Memory B cell (primary cell): ENCODE results near the gene CPXCR1.
"Not testable (repeated sequence)": the region's sequence is repeated elsewhere in the genome, so short reads cannot be mapped to it uniquely, and the experiment has no call there.

Source experiments
- ATAC-seq: fragments of 150-1000 bp; cut with Tn5 transposase; 2 replicates; pipeline ENCODE4 v1.10.0; 2021; ENCODE audit warnings: low read depth, mild to moderate bottlenecking, moderate library complexity
- DNase-seq, 2 donors: peaks; one replicate each; pipeline ENCODE4 v3.0.0; 2022; ENCODE audit warnings: low spot score in 2 of 2
- H3K27ac Mint-ChIP-seq: one replicate; pipeline ENCODE4 v1.8.0; 2022; ENCODE audit warnings: mild to moderate bottlenecking, moderate library complexity, mixed read lengths
- H3K27me3 Mint-ChIP-seq: one replicate; pipeline ENCODE4 v1.8.0; 2022; ENCODE audit warnings: mixed read lengths
- H3K36me3 Mint-ChIP-seq: one replicate; pipeline ENCODE4 v1.8.0; 2022; ENCODE audit warnings: mild to moderate bottlenecking, mixed read lengths
- H3K4me1 Mint-ChIP-seq: one replicate; pipeline ENCODE4 v1.8.0; 2022; ENCODE audit warnings: mixed read lengths
- H3K4me3 Mint-ChIP-seq: one replicate; pipeline ENCODE4 v1.8.0; 2022; ENCODE audit warnings: mild to moderate bottlenecking, moderate library complexity, mixed read lengths
- H3K9me3 Mint-ChIP-seq: one replicate; pipeline ENCODE4 v1.8.0; 2022; ENCODE audit warnings: mixed read lengths

Gene CPXCR1

DNA sequence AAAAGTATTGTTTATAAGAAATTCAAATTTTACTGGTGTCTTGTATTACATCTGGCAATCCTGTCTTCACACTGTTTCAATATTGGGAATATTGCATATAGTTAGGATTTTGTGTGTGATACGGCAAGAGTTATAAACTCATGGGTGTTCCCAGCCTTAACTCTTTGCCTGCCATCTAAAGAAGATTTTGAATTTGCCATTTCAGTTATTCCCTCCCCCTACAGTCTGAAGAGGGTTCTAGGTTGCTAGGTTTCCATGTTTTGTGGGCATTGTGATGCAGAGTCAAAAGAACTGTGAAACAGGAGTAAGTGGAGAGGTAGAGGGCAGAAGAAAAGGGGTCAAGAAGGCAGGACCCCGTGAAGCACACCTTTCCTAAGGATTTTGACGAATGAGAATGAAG is at the start of gene CPXCR1:
TSS of gene CPXCR1 (plus strand) at position 301 of the 400 bp plus-strand sequence. CDS start 6,190 bp downstream, outside the sequence.
- no peaks in the 10 kb centered on the region for H3K4me1 Mint-ChIP-seq
- H3K4me3 Mint-ChIP-seq, result no peak within 1 kb of the TSS
- no peaks in the 10 kb centered on the region for H3K36me3 Mint-ChIP-seq
- no peak within 1 kb of the TSS for H3K27ac Mint-ChIP-seq
- DNase-seq, result no peak
- H3K27me3 Mint-ChIP-seq, result no peaks in the 10 kb centered on the region
- no peak for ATAC-seq
- H3K9me3 Mint-ChIP-seq, result no peaks in the 10 kb centered on the region

DNA sequence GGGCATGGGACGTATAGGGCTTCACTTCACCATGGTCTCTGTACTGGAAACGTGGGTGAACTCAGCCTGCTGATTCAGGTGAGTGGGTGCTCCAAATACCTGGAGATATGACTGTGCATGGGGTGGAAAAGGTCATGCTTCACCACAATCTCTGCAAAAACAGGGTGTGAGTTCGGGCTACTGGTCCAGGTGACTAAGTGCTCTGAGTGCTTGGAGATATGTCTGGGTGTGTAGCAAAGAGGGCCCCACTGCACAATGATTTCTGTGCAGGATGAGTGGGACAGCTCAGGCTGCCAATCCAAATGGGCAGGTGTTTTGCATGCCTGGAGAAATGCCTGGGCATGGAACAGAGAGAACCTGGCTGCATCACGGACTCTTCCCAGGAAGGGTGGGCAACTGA is 11.2 kb upstream of the CPXCR1 start:
- H3K27ac Mint-ChIP-seq, result no peak overlapping the region
- no peaks in the 10 kb centered on the region for H3K9me3 Mint-ChIP-seq
- no peaks in the 10 kb centered on the region for H3K27me3 Mint-ChIP-seq
- ATAC-seq, result no peak
- DNase-seq, result no peak
- H3K36me3 Mint-ChIP-seq, result no peaks in the 10 kb centered on the region
- H3K4me1 Mint-ChIP-seq, result no peaks in the 10 kb centered on the region
- no peak overlapping the region for H3K4me3 Mint-ChIP-seq

DNA sequence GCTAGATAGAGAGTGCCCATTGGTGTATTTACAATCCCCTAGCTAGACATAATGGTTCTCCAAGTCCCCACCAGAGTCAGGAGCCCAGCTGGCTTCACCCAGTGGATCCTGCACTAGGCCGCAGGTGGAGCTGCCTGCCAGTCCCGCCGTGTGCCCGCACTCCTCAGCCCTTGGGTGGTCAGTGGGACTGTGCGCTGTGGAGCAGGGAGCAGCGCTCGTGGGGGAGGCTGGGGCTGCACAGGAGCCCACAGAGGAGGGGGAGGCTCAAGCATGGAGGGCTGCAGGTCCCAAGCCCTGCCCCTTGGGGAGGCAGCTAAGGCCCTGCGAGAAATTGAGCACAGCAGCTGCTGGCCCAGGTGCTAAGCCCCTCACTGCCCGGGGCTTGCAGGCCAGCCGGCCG is 810 bp upstream of the CPXCR1 start:
- H3K4me3 Mint-ChIP-seq, DNase-seq, H3K36me3 Mint-ChIP-seq, H3K9me3 Mint-ChIP-seq, H3K27ac Mint-ChIP-seq, H3K4me1 Mint-ChIP-seq, ATAC-seq, H3K27me3 Mint-ChIP-seq: not testable (repeated sequence)

DNA sequence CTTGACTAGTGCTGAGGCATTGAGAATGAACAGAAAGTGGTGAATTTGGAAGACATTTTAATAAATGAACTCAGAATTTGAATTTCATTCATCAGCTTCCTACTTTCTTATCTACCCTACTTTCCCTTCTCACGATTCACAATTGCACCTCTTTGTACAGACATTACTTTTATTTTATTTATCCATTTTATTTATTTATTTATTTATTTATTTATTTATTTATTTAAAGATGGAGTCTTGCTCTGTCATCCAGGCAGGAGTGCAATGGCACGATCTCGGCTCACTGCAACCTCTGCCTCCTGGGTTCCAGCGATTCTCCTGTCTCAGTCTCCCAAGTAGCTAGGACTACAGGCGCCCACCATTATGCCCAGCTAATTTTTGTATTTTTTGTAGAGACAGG is 5.3 kb downstream of the CPXCR1 start:
- ATAC-seq, DNase-seq, H3K9me3 Mint-ChIP-seq, H3K27ac Mint-ChIP-seq, H3K27me3 Mint-ChIP-seq, H3K4me1 Mint-ChIP-seq, H3K4me3 Mint-ChIP-seq, H3K36me3 Mint-ChIP-seq: not testable (repeated sequence)

DNA sequence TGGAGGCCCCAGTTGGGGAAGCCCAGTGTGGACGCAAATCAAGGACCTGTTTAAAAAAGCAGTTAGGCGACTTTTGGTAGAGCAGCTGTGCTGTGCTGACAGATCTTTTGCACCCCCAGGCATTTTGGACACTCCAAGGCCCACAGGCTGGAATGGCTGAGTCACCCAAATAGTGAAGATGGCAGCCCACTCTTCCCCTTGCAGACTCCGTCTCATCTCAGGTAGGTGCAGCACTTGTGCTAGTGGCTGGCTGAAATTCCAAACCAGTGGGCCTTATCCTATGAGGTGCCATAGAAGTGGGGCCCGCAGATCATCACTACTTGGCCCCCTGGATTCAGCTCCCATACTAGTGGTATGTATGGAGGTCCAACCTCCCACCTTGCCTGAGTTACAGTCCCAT is 42.8 kb downstream of the CPXCR1 start:
- no peaks in the 10 kb centered on the region for H3K4me1 Mint-ChIP-seq
- no peaks in the 10 kb centered on the region for H3K36me3 Mint-ChIP-seq
- H3K9me3 Mint-ChIP-seq, result peaks cover 6% of the 10 kb centered on the region
- no peak overlapping the region for H3K4me3 Mint-ChIP-seq
- DNase-seq (no peak), ATAC-seq (no peak)
- H3K27ac Mint-ChIP-seq, result no peak overlapping the region
- no peaks in the 10 kb centered on the region for H3K27me3 Mint-ChIP-seq
